Liver (tissue), 9 donors: ENCODE measurements around the gene GRK1. TPM values are rescaled to one million over a fixed set of nuclear protein-coding genes. Genes with fewer than 3 reads are reported as not detected.

Experiments used
- DNase-seq: peaks from one replicate; pipeline ENCODE4 v3.0.0-alpha.2; 2017; ENCODE audit warnings: low spot score
- H3K27ac ChIP-seq, 2 donors: one replicate each; pipeline ENCODE4 v1.7.0; 2013; ENCODE audit warnings: inconsistent platforms in 2 of 2, low read length in 2 of 2, control low read depth in 1 of 2, low read depth in 1 of 2, mild to moderate bottlenecking in 1 of 2
- H3K27me3 ChIP-seq, 4 donors: one replicate each; pipeline versions ENCODE4 v1.6.1 to v1.7.0; 2013; ENCODE audit warnings: low read length in 3 of 4, inconsistent platforms in 1 of 4, mild to moderate bottlenecking in 1 of 4, moderate library complexity in 1 of 4; ENCODE audit not compliant: control insufficient read depth in 4 of 4, insufficient read depth in 4 of 4
- H3K36me3 ChIP-seq, 4 donors: one replicate each; pipeline versions ENCODE4 v1.6.1 to v1.7.0; 2013; ENCODE audit warnings: low read length in 3 of 4, mild to moderate bottlenecking in 3 of 4, low read depth in 1 of 4, moderate library complexity in 1 of 4; ENCODE audit not compliant: control insufficient read depth in 4 of 4, insufficient read depth in 3 of 4
- H3K4me1 ChIP-seq, 4 donors: one replicate each; pipeline versions ENCODE4 v1.6.1 to v1.7.0; 2013; ENCODE audit warnings: low read length in 3 of 4, mild to moderate bottlenecking in 3 of 4, moderate library complexity in 1 of 4; ENCODE audit not compliant: control insufficient read depth in 4 of 4, insufficient read depth in 4 of 4
- H3K4me3 ChIP-seq, 3 donors: one replicate each; pipeline versions ENCODE4 v1.6.1 to v1.7.0; 2013; ENCODE audit warnings: low read length in 3 of 3, control low read depth in 1 of 3, low read depth in 1 of 3, mild to moderate bottlenecking in 1 of 3
- H3K9ac ChIP-seq, 2 donors: one replicate each; pipeline ENCODE4 v1.7.0; 2013; ENCODE audit warnings: low read length in 2 of 2, mild to moderate bottlenecking in 2 of 2, moderate library complexity in 2 of 2, control low read depth in 1 of 2, low read depth in 1 of 2
- H3K9me3 ChIP-seq, 4 donors: one replicate each; pipeline versions ENCODE4 v1.6.1 to v1.7.0; 2013; ENCODE audit warnings: low read length in 3 of 4; ENCODE audit not compliant: control insufficient read depth in 4 of 4
- EGR1 ChIP-seq, 2 donors: IDR thresholded peaks; 2 replicates each; pipeline ENCODE4 v1.6.1; 2016 to 2018; ENCODE audit warnings: antibody characterized with exemption in 2 of 2, low read depth in 2 of 2
- FOXA1 ChIP-seq: IDR thresholded peaks from 2 replicates; pipeline ENCODE4 v1.6.1; 2016; ENCODE audit warnings: antibody characterized with exemption
- GABPA ChIP-seq, 2 donors: IDR thresholded peaks in 1 of 2; conservative IDR thresholded peaks in 1 of 2; 2 replicates each; pipeline ENCODE4 v1.6.1; 2016; ENCODE audit warnings: antibody characterized with exemption in 2 of 2, mild to moderate bottlenecking in 1 of 2, moderate library complexity in 1 of 2
- HNF4A ChIP-seq, 2 donors: conservative IDR thresholded peaks; 2 replicates each; pipeline ENCODE4 v1.6.1; 2016; ENCODE audit warnings: antibody characterized with exemption in 2 of 2, mild to moderate bottlenecking in 2 of 2
- HNF4G ChIP-seq: IDR thresholded peaks from 2 replicates; pipeline ENCODE4 v1.6.1; 2016; ENCODE audit warnings: antibody characterized with exemption
- JUND ChIP-seq, 2 donors: IDR thresholded peaks; 2 replicates each; pipeline ENCODE4 v1.6.1; 2016; ENCODE audit warnings: antibody characterized with exemption in 2 of 2
- NR2F2 ChIP-seq: IDR thresholded peaks from 2 replicates; pipeline ENCODE4 v1.6.1; 2016; ENCODE audit warnings: antibody characterized with exemption
- TAF1 ChIP-seq: conservative IDR thresholded peaks from 2 replicates; pipeline ENCODE4 v1.6.1; 2016; ENCODE audit warnings: antibody characterized with exemption, mild to moderate bottlenecking
- YY1 ChIP-seq: IDR thresholded peaks from 2 replicates; pipeline ENCODE4 v1.6.1; 2016; ENCODE audit warnings: antibody characterized with exemption, mild to moderate bottlenecking
- WGBS: extraction: QIAGEN DNeasy Blood & Tissue Kit; methylation state at CpG from one replicate; pipeline ENCODE4 v1.1.7; 2013; 5-methylcytosine and 5-hydroxymethylcytosine counted together
- polyA plus RNA-seq, 2 donors: library from polyadenylated mRNA; stranded (reverse) in 1 of 2; unstranded in 1 of 2; fragments of 200-250 nt in 1 of 2; fragments of >200 nt in 1 of 2; fragmentation: Nextera tagmentation in 1 of 2; extraction: Ambion mirVana in 1 of 2; gene quantifications; one replicate each; pipeline versions ENCODE4 v1.2.1 to v1.2.3, GENCODE V29; 2013 to 2015
- total RNA-seq, 2 donors: library from RNA; depleted of rRNA; stranded (reverse); fragments of >200 nt; gene quantifications; one replicate each; pipeline ENCODE4 v1.2.3, GENCODE V29; 2014
- TF ChIP-seq, protein P1 (sequence below): IDR thresholded peaks from 2 replicates; pipeline ENCODE4 v1.6.1; 2016; ENCODE audit warnings: antibody characterized with exemption
- TF ChIP-seq, protein P2 (sequence below): fragments of 150-350 bp; IDR thresholded peaks from 2 replicates; pipeline ENCODE4 v1.5.1; 2017; ENCODE audit warnings: improper control_type of control experiment, low read depth, low read length; ENCODE audit not compliant: missing input control
- TF ChIP-seq, protein P3 (sequence below): IDR thresholded peaks from 2 replicates; pipeline ENCODE4 v1.6.1; 2016; ENCODE audit warnings: antibody characterized with exemption
- TF ChIP-seq, protein P4 (sequence below): IDR thresholded peaks from 2 replicates; pipeline ENCODE4 v1.6.1; 2016; ENCODE audit warnings: antibody characterized with exemption, mild to moderate bottlenecking
- TF ChIP-seq, protein P5 (sequence below): IDR thresholded peaks from 2 replicates; pipeline ENCODE4 v1.6.1; 2016; ENCODE audit warnings: antibody characterized with exemption
- donor health status: healthy.
- donor health status: healthy.
- donor health status: healthy.
- donor health status: healthy.
- donor health status: healthy.

Gene GRK1
- total and polyA plus RNA-seq, 4 donors = 0.05 TPM; not detected in 3

DNA sequence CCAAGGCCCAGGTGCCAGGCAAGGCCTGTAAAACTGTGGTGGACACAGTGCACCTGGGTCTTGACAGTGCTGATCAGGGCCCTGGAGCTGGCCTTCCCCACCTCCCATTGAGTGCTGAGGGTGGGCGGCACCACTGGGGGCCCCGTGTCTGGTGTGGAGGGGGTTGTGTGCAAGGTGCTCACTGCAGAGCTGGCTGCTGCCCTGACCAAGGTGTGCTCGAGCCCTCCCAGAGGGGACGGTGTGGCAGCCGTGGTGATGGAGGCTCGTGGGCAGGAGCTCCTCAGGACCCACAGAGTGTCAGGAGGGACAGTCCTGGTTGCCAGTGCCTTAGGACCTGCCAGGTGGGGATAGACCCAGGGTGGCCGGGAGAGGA lies 32.0 kb upstream of the GRK1 start:
- no peak overlapping the region for H3K4me3 ChIP-seq
- TF ChIP-seq, protein P1, sequence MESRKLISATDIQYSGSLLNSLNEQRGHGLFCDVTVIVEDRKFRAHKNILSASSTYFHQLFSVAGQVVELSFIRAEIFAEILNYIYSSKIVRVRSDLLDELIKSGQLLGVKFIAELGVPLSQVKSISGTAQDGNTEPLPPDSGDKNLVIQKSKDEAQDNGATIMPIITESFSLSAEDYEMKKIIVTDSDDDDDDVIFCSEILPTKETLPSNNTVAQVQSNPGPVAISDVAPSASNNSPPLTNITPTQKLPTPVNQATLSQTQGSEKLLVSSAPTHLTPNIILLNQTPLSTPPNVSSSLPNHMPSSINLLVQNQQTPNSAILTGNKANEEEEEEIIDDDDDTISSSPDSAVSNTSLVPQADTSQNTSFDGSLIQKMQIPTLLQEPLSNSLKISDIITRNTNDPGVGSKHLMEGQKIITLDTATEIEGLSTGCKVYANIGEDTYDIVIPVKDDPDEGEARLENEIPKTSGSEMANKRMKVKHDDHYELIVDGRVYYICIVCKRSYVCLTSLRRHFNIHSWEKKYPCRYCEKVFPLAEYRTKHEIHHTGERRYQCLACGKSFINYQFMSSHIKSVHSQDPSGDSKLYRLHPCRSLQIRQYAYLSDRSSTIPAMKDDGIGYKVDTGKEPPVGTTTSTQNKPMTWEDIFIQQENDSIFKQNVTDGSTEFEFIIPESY = no peak
- TF ChIP-seq, protein P2, sequence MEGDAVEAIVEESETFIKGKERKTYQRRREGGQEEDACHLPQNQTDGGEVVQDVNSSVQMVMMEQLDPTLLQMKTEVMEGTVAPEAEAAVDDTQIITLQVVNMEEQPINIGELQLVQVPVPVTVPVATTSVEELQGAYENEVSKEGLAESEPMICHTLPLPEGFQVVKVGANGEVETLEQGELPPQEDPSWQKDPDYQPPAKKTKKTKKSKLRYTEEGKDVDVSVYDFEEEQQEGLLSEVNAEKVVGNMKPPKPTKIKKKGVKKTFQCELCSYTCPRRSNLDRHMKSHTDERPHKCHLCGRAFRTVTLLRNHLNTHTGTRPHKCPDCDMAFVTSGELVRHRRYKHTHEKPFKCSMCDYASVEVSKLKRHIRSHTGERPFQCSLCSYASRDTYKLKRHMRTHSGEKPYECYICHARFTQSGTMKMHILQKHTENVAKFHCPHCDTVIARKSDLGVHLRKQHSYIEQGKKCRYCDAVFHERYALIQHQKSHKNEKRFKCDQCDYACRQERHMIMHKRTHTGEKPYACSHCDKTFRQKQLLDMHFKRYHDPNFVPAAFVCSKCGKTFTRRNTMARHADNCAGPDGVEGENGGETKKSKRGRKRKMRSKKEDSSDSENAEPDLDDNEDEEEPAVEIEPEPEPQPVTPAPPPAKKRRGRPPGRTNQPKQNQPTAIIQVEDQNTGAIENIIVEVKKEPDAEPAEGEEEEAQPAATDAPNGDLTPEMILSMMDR = no peak
- no peak for TF ChIP-seq NR2F2
- H3K27me3 ChIP-seq = no peaks in the 10 kb centered on the region
- WGBS = 99% methylated on average over 7 of the region's 7 CpGs
- H3K27ac ChIP-seq = no peak overlapping the region
- H3K9ac ChIP-seq = no peak overlapping the region
- peaks cover 10 to 74% (median 53%) of the 10 kb centered on the region in 4 donors for H3K36me3 ChIP-seq
- no peak for DNase-seq
- no peaks in the 10 kb centered on the region for H3K4me1 ChIP-seq
- no peaks in the 10 kb centered on the region for H3K9me3 ChIP-seq

DNA sequence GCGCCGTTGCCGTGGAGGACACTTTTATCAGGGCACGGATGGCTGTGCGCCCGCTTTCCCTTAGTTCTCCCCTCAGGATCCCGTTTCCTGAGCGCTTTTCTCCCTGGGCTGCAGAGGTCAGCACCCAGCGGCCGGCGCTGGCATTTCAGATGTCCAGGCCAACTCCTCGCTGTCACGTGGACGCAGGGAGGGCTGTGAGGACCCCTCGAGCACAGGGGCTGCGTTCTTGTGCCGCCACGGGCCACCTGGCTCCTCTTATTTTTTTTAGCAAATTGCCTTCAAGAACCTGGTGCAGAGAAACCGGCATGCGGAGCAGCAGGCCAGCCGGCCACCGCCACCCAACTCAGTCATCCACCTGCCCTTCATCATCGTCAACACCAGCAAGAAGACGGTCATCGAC lies 31.3 kb upstream of the GRK1 start:
- WGBS = 99% methylated on average over 25 of the region's 25 CpGs
- H3K27ac ChIP-seq = no peak overlapping the region
- H3K27me3 ChIP-seq = no peaks in the 10 kb centered on the region
- no peaks in the 10 kb centered on the region for H3K9me3 ChIP-seq
- TF ChIP-seq, protein P3, sequence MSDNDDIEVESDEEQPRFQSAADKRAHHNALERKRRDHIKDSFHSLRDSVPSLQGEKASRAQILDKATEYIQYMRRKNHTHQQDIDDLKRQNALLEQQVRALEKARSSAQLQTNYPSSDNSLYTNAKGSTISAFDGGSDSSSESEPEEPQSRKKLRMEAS = no peak
- TF ChIP-seq TAF1 (no peak), FOXA1 (no peak)
- TF ChIP-seq, protein P1 = no peak
- H3K4me1 ChIP-seq = no peaks in the 10 kb centered on the region
- DNase-seq = no peak
- H3K36me3 ChIP-seq = peaks cover 10 to 81% (median 55%) of the 10 kb centered on the region in 4 donors
- H3K4me3 ChIP-seq = no peak overlapping the region
- H3K9ac ChIP-seq = no peak overlapping the region

GRCh38 chr13:113636266-113636963 lies 30.6 kb upstream of the GRK1 start:
- no peaks in the 10 kb centered on the region for H3K27me3 ChIP-seq
- no peaks in the 10 kb centered on the region for H3K9me3 ChIP-seq
- H3K4me1 ChIP-seq = no peaks in the 10 kb centered on the region
- DNase-seq = no peak
- H3K27ac ChIP-seq = no peak overlapping the region
- WGBS = 97% methylated on average over 24 of the region's 24 CpGs
- H3K9ac ChIP-seq = no peak overlapping the region
- H3K36me3 ChIP-seq = peaks cover 10 to 77% (median 53%) of the 10 kb centered on the region in 4 donors
- no peak overlapping the region for H3K4me3 ChIP-seq
- no peak for TF ChIP-seq EGR1 (IDR thresholded peaks at IDR 0.05; ENCODE audit: low read depth in 2 of 2)
- TF ChIP-seq HNF4A (conservative IDR thresholded peaks at IDR 0.05) = no peak
- TF ChIP-seq, protein P1 = no peak
- TF ChIP-seq, protein P3 = no peak
- no peak for TF ChIP-seq HNF4G
- no peak for TF ChIP-seq GABPA (IDR thresholded peaks at IDR 0.05 in 1 of 2, conservative IDR thresholded peaks at IDR 0.05 in 1 of 2)
- TF ChIP-seq, protein P4, sequence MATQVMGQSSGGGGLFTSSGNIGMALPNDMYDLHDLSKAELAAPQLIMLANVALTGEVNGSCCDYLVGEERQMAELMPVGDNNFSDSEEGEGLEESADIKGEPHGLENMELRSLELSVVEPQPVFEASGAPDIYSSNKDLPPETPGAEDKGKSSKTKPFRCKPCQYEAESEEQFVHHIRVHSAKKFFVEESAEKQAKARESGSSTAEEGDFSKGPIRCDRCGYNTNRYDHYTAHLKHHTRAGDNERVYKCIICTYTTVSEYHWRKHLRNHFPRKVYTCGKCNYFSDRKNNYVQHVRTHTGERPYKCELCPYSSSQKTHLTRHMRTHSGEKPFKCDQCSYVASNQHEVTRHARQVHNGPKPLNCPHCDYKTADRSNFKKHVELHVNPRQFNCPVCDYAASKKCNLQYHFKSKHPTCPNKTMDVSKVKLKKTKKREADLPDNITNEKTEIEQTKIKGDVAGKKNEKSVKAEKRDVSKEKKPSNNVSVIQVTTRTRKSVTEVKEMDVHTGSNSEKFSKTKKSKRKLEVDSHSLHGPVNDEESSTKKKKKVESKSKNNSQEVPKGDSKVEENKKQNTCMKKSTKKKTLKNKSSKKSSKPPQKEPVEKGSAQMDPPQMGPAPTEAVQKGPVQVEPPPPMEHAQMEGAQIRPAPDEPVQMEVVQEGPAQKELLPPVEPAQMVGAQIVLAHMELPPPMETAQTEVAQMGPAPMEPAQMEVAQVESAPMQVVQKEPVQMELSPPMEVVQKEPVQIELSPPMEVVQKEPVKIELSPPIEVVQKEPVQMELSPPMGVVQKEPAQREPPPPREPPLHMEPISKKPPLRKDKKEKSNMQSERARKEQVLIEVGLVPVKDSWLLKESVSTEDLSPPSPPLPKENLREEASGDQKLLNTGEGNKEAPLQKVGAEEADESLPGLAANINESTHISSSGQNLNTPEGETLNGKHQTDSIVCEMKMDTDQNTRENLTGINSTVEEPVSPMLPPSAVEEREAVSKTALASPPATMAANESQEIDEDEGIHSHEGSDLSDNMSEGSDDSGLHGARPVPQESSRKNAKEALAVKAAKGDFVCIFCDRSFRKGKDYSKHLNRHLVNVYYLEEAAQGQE = no peak
- TF ChIP-seq NR2F2 = no peak
- no peak for TF ChIP-seq JUND (IDR thresholded peaks at IDR 0.05)
- no peak for TF ChIP-seq FOXA1
- TF ChIP-seq YY1 = no peak
- TF ChIP-seq, protein P5, sequence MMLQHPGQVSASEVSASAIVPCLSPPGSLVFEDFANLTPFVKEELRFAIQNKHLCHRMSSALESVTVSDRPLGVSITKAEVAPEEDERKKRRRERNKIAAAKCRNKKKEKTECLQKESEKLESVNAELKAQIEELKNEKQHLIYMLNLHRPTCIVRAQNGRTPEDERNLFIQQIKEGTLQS = no peak
